Large intestine (tissue), 3 donors: ENCODE results near the gene C2. TPM values are rescaled to one million over a fixed set of nuclear protein-coding genes. Genes with fewer than 3 reads are reported as not detected.
A peak's percentile ranks its signal among the peaks of the same experiment; 100 is the strongest.
"Not testable (repeated sequence)": the region's sequence is repeated elsewhere in the genome, so short reads cannot be mapped to it uniquely, and the experiment has no call there.

Source experiments
- DNase-seq, 2 donors: peaks; one replicate each; pipeline versions ENCODE4 v3.0.0 to v3.0.0-alpha.2; 2013
- H3K27ac ChIP-seq: one replicate; pipeline ENCODE4 v1.5.1; 2013; ENCODE audit warnings: low read length
- H3K27me3 ChIP-seq: 2 replicates; pipeline ENCODE4 v1.6.1; 2013; ENCODE audit warnings: low read length; ENCODE audit not compliant: control insufficient read depth, insufficient read depth
- H3K36me3 ChIP-seq: 2 replicates; pipeline ENCODE4 v1.6.1; 2013; ENCODE audit warnings: low read length; ENCODE audit not compliant: control insufficient read depth, insufficient read depth
- H3K4me1 ChIP-seq: one replicate; pipeline ENCODE4 v1.6.1; 2013; ENCODE audit warnings: low read length; ENCODE audit not compliant: control insufficient read depth, insufficient read depth
- H3K4me3 ChIP-seq: one replicate; pipeline ENCODE4 v1.5.1; 2013; ENCODE audit warnings: low read length
- H3K9me3 ChIP-seq: one replicate; pipeline ENCODE4 v1.6.1; 2013; ENCODE audit warnings: mild to moderate bottlenecking, low read depth, low read length, moderate library complexity; ENCODE audit not compliant: control insufficient read depth
- WGBS: methylation state at CpG from one replicate; pipeline ENCODE4 v1.1.5; 2013; ENCODE audit warnings: low lambda C conversion rate; ENCODE audit not compliant: insufficient coverage; 5-methylcytosine and 5-hydroxymethylcytosine counted together
- polyA plus RNA-seq: library from polyadenylated mRNA; unstranded; fragments of 120-200 nt; gene quantifications from one replicate; pipeline ENCODE4 v1.2.1, GENCODE V29; 2013

The C2 gene
- polyA plus RNA-seq, 1 donor: 9.3 TPM

DNA sequence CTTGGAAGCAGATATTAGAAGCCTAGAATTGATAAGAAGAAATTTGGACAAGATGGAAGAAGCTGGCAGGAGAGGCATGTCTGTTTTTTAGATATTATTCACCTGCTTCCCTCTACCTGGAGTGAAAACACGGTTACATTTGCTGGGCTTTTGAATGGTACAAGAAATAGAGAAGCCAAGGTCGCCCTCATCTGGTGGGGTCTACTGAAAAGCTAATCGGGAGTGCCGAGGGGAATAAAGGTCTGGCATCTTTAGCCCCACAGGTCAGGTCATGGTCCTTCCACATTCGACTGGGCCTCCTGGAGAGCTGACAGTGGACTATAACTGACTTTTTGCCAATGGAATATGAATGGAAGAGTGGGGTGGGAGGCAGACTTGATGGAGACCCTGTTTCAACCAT lies 4.6 kb upstream of the C2 start:
- Histone ChIP-seq H3K36me3 (no peaks in the 10 kb centered on the region), H3K4me3 (no peak overlapping the region), H3K9me3 (no peaks in the 10 kb centered on the region), H3K27ac (no peak overlapping the region), H3K4me1 (peaks cover 9% of the 10 kb centered on the region), H3K27me3 (no peaks in the 10 kb centered on the region)
- no peak for DNase-seq
- no CpG with 5 or more reads among the region's 5 CpGs for WGBS

DNA sequence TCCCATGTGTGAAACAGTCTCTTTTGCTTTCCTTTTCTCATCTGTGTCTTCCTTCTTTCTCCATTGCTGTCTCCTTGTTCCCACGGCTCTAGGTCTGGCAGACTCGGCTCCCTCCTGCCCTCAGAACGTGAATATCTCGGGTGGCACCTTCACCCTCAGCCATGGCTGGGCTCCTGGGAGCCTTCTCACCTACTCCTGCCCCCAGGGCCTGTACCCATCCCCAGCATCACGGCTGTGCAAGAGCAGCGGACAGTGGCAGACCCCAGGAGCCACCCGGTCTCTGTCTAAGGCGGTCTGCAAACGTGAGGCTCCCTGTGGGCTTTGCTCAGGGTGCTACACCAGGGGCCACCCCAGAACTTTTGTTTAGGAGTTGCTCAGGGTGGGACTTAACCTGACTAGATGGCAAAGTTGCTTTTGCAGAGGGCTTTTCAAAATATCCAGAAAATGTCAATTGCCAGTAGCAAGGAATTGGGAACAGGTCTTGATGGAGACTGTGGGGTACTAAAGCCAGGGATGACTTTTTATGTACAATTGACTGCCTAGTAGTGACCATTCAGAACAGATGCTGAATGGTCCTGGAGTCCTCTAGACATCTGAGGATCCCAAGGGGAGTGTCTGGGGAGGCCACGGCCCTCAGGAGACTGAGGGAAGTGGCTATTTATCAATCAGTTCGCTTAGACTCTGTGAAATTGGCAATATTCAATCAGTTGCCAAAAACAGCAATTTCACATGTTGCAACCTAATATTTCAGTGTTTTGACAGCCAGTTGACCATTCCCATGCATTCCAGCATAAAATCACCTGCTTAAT lies 550 bp downstream of the C2 start:
- H3K36me3 ChIP-seq: no peaks in the 10 kb centered on the region
- peaks cover 9% of the 10 kb centered on the region for H3K4me1 ChIP-seq
- DNase-seq: no peak
- H3K27me3 ChIP-seq: no peaks in the 10 kb centered on the region
- no CpG with 5 or more reads among the region's 11 CpGs for WGBS
- peak overlapping the region; percentile 30 for H3K4me3 ChIP-seq
- H3K9me3 ChIP-seq: no peaks in the 10 kb centered on the region
- peak overlapping the region; percentile 37 for H3K27ac ChIP-seq

DNA sequence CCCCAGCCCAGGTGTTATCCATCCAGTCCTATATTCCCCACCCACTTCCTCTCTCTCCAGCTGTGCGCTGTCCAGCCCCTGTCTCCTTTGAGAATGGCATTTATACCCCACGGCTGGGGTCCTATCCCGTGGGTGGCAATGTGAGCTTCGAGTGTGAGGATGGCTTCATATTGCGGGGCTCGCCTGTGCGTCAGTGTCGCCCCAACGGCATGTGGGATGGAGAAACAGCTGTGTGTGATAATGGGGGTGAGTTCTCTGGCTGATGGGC lies 1.1 kb downstream of the C2 start:
- Histone ChIP-seq H3K27me3 (no peaks in the 10 kb centered on the region), H3K36me3 (no peaks in the 10 kb centered on the region), H3K4me3 (no peak overlapping the region), H3K9me3 (no peaks in the 10 kb centered on the region), H3K27ac (no peak overlapping the region), H3K4me1 (peaks cover 9% of the 10 kb centered on the region)
- DNase-seq: no peak
- WGBS: no CpG with 5 or more reads among the region's 9 CpGs

DNA sequence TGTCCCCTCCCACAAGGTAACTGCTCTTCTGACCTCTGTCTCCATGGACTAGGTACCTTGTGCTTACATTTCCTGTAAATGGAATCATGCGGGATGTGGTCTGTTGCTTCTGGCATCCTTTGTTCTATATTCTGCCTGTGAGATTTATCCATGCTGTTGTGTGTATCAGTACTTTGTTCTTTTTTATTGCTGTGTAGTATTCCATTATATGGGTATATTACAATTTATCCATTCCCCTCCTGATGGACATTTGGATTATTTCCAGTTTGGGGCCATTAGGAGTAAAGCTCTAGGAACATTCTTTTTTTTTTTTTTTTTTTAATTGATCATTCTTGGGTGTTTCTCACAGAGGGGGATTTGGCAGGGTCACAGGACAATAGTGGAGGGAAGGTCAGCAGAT lies 3.4 kb downstream of the C2 start:
- Histone ChIP-seq H3K36me3 (no peaks in the 10 kb centered on the region), H3K4me3 (no peak overlapping the region), H3K4me1 (peaks cover 14% of the 10 kb centered on the region), H3K27ac (no peak overlapping the region), H3K27me3 (no peaks in the 10 kb centered on the region), H3K9me3 (no peaks in the 10 kb centered on the region)
- no peak for DNase-seq
- WGBS: no CpG with 5 or more reads among the region's 1 CpG

DNA sequence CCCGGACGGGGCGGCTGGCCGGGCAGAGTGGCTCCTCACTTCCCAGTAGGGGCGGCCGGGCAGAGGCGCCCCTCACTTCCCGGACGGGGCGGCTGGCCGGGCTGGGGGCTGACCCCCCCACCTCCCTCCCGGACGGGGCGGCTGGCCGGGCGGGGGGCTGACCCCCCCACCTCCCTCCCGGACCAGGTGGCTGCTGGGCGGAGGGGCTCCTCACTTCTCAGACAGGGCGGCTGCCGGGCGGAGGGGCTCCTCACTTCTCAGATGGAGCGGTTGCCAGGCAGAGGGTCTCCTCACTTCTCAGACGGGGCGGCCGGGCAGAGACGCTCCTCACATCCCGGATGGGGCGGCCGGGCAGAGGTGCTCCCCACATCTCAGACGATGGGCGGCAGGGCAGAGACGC lies 4.6 kb downstream of the C2 start:
- H3K36me3 ChIP-seq, H3K27me3 ChIP-seq, H3K27ac ChIP-seq, H3K4me3 ChIP-seq, H3K9me3 ChIP-seq, DNase-seq: not testable (repeated sequence)
- H3K4me1 ChIP-seq: peaks cover 15% of the 10 kb centered on the region
- WGBS: no CpG with 5 or more reads among the region's 32 CpGs

DNA sequence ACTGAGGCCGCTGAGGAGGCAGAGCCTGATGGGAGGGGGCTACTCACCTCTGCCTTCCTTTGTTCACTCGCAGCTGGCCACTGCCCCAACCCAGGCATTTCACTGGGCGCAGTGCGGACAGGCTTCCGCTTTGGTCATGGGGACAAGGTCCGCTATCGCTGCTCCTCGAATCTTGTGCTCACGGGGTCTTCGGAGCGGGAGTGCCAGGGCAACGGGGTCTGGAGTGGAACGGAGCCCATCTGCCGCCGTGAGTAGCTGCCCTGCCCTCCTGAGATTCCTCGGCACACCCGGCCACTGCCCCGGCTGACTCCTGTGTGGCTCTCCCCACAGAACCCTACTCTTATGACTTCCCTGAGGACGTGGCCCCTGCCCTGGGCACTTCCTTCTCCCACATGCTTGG lies 6.0 kb downstream of the C2 start:
- H3K27me3 ChIP-seq: no peaks in the 10 kb centered on the region
- no peak overlapping the region for H3K27ac ChIP-seq
- no peak overlapping the region for H3K4me3 ChIP-seq
- no peaks in the 10 kb centered on the region for H3K36me3 ChIP-seq
- peaks cover 6% of the 10 kb centered on the region for H3K4me1 ChIP-seq
- no peaks in the 10 kb centered on the region for H3K9me3 ChIP-seq
- DNase-seq: no peak
- WGBS: no CpG with 5 or more reads among the region's 19 CpGs

DNA sequence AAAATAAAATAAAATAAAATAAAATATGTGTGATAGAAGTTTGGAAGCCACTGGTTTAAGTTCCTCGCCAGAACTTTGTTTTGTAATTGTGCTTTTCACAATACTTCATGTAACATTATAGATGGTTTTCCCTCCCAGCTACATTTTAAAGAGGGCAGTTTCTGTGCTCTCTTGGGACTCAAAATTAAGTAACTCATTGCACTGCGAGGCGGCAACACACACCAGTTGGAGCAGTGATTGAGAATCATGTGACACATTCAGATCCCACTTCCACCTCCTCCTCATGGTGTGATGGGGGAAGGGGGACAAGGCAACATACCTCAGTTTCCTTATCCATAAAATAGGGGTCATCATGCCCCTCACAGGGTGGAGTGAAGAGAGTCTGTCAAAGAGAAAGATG lies 7.5 kb downstream of the C2 start:
- no peak for DNase-seq
- Histone ChIP-seq H3K36me3 (no peaks in the 10 kb centered on the region), H3K27me3 (no peaks in the 10 kb centered on the region), H3K27ac (no peak overlapping the region), H3K9me3 (no peaks in the 10 kb centered on the region), H3K4me3 (no peak overlapping the region), H3K4me1 (peaks cover 6% of the 10 kb centered on the region)
- 100% methylated on average over 1 of the region's 3 CpGs for WGBS

DNA sequence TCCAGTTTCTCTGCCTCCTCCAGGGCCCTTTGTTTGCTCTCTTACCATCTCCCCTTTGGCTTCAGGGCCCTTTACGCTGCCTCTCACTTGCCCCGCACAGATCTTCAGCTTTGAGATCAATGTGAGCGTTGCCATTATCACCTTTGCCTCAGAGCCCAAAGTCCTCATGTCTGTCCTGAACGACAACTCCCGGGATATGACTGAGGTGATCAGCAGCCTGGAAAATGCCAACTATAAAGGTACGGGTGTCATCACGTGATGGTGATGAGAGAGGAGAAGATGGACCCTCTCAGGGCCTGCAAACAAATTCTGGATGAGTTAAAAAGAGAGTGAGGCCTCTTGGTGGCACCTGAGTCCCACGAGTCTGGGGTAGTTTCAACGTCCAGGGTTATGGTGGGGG lies 8.3 kb downstream of the C2 start:
- H3K27me3 ChIP-seq: no peaks in the 10 kb centered on the region
- H3K9me3 ChIP-seq: no peaks in the 10 kb centered on the region
- H3K27ac ChIP-seq: no peak overlapping the region
- WGBS: no CpG with 5 or more reads among the region's 9 CpGs
- H3K36me3 ChIP-seq: no peaks in the 10 kb centered on the region
- H3K4me3 ChIP-seq: no peak overlapping the region
- peaks cover 6% of the 10 kb centered on the region for H3K4me1 ChIP-seq
- peak; percentile 49 to 60 for DNase-seq

DNA sequence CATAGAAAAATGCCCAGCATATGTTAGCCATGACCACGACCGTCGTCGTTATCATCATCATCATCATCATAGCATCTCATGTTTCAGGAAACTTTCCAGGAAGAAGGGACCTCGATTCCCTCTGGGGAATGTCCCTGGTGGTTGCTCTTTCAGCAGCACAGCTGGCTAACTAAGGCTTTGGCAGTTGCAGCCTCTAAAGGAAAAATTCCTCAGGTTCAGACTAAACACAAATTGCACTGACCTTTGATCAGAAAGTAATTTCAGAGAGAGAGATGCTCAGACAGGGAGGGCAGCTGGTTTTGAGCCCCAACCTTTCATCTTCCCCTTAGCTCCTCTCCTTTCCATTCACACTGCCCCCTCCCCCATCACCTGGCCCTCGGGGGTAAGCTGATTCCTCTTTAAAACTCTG lies 12.7 kb downstream of the C2 start:
- peaks cover 14% of the 10 kb centered on the region for H3K4me1 ChIP-seq
- no peak overlapping the region for H3K4me3 ChIP-seq
- WGBS: 0% methylated on average over 1 of the region's 6 CpGs
- DNase-seq: peak in 1 of 2 donors; percentile 60
- no peak overlapping the region for H3K27ac ChIP-seq
- H3K36me3 ChIP-seq: no peaks in the 10 kb centered on the region
- H3K9me3 ChIP-seq: no peaks in the 10 kb centered on the region
- no peaks in the 10 kb centered on the region for H3K27me3 ChIP-seq

DNA sequence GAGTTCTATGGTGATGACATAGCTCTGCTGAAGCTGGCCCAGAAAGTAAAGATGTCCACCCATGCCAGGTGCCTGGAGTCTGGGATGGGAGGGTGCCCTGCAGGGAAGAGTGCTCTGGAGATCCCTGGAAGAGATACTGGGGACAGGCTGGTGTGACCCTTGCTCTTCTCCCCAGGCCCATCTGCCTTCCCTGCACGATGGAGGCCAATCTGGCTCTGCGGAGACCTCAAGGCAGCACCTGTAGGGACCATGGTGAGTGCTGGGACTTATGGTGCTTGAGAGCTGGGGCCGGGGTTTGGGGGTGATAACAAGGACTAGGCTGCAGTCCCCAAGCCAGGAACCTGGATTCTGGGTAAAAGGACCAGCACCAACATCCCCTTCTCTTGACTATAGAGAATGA lies 16.2 kb downstream of the C2 start:
- Histone ChIP-seq H3K27me3 (no peaks in the 10 kb centered on the region), H3K4me1 (peaks cover 24% of the 10 kb centered on the region), H3K9me3 (no peaks in the 10 kb centered on the region), H3K36me3 (no peaks in the 10 kb centered on the region), H3K4me3 (no peak overlapping the region), H3K27ac (no peak overlapping the region)
- no CpG with 5 or more reads among the region's 3 CpGs for WGBS
- DNase-seq: no peak

DNA sequence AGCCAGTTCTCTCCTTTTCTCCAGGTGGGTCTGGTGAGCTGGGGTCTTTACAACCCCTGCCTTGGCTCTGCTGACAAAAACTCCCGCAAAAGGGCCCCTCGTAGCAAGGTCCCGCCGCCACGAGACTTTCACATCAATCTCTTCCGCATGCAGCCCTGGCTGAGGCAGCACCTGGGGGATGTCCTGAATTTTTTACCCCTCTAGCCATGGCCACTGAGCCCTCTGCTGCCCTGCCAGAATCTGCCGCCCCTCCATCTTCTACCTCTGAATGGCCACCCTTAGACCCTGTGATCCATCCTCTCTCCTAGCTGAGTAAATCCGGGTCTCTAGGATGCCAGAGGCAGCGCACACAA lies 17.6 kb downstream of the C2 start:
- Histone ChIP-seq H3K9me3 (no peaks in the 10 kb centered on the region), H3K4me1 (peaks cover 25% of the 10 kb centered on the region)

More for the DNA sequence above, 17.6 kb downstream of the C2 start:
- DNase-seq: no peak
- Histone ChIP-seq H3K36me3 (no peaks in the 10 kb centered on the region), H3K27me3 (no peaks in the 10 kb centered on the region), H3K27ac (peak overlapping the region; percentile 94), H3K4me3 (no peak overlapping the region)
- 100% methylated on average over 1 of the region's 9 CpGs for WGBS
